Heart left ventricle (tissue), 13 donors: ENCODE results near the gene EMC1.

Experiments
- POLR2A ChIP-seq, 2 donors: fragments of 450-650 bp; IDR thresholded peaks; one replicate each; pipeline ENCODE4 v1.6.1; 2017; ENCODE audit warnings: antibody characterized with exemption in 2 of 2, mild to moderate bottlenecking in 2 of 2, moderate library complexity in 2 of 2
- TF ChIP-seq, protein P1 (sequence below), 12 donors: fragments of 200-600 bp; sonication (generic) in 4 of 12; IDR thresholded peaks; one replicate each; pipeline versions ENCODE4 v1.5.0 to v1.8.0; 2018 to 2022; ENCODE audit warnings: antibody characterized with exemption in 12 of 12, mild to moderate bottlenecking in 5 of 12
- donor health status: ischemic (EF 13 %, LVEDD 7.1; RV severe dilation, severe dysfunction).
- donor health status: DM: no; HTN: yes; CAD: no.
- donor health status: DM: no; HTN: no; CAD: no.
- donor health status: ischemic (EF 25% LVEDD 6.9; RV normal size, moderate dysfunction).
- donor health status: ischemic (EF 25% LVEDD 5.7; RV mildly dilated, moderate dysfunction).
- donor health status: ischemic (EF 35%, LVEDD 5.7; RV mildly dilated, moderate dysfunction).
- donor health status: nonischemic (EF 11% LVEDD 7.7; RV severe dilation, severe dysfunction).
- donor health status: DM: yes; HTN: yes; CAD: no.
- donor health status: PGD.
- donor health status: ischemic (EF 29% LVEDD 5.4; RV normal size, mild dysfunction).
- donor health status: nonischemic (EF 23%, LVEDD 6.1; RV moderate dilation, normal function).

DNA sequence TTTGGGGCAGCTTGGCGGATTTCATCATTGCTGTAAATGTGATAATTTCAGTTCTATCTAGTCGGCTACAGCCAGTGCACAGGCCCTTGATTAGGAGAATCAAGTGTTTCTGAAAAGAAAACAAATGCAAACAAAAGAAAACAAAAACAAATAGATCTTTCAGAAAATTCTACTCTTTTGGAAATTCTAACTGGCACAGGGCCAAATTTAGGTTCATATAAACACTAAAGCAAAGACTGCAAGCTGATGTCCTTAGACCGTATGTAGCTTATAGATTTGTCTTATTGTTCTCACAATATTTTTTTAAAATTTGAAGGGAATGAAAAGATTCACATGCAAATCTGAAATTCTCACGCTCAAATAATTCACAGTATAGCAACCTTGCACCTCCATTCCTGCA lies 52.5 kb downstream of the EMC1 start:
- TF ChIP-seq, protein P1, sequence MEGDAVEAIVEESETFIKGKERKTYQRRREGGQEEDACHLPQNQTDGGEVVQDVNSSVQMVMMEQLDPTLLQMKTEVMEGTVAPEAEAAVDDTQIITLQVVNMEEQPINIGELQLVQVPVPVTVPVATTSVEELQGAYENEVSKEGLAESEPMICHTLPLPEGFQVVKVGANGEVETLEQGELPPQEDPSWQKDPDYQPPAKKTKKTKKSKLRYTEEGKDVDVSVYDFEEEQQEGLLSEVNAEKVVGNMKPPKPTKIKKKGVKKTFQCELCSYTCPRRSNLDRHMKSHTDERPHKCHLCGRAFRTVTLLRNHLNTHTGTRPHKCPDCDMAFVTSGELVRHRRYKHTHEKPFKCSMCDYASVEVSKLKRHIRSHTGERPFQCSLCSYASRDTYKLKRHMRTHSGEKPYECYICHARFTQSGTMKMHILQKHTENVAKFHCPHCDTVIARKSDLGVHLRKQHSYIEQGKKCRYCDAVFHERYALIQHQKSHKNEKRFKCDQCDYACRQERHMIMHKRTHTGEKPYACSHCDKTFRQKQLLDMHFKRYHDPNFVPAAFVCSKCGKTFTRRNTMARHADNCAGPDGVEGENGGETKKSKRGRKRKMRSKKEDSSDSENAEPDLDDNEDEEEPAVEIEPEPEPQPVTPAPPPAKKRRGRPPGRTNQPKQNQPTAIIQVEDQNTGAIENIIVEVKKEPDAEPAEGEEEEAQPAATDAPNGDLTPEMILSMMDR (IDR thresholded peaks at IDR 0.05): no peak
- TF ChIP-seq POLR2A (IDR thresholded peaks at IDR 0.05): no peak
